Stimulated activated CD8-positive, alpha-beta memory T cell treated with anti-CD3 and anti-CD28 coated beads, Interleukin-4, amount 100 ng/mL, for 1 hour (primary cell): ENCODE results near the gene SSBP3.

Source experiments
- DNase-seq, 2 donors: peaks; one replicate each; pipeline ENCODE4 v3.0.0-alpha.2; 2020; ENCODE audit warnings: low read depth in 2 of 2, low spot score in 1 of 2

The SSBP3 gene

GRCh38 chr1:54188291-54188690, 217.9 kb downstream of the SSBP3 start:
- DNase-seq = no peak

DNA sequence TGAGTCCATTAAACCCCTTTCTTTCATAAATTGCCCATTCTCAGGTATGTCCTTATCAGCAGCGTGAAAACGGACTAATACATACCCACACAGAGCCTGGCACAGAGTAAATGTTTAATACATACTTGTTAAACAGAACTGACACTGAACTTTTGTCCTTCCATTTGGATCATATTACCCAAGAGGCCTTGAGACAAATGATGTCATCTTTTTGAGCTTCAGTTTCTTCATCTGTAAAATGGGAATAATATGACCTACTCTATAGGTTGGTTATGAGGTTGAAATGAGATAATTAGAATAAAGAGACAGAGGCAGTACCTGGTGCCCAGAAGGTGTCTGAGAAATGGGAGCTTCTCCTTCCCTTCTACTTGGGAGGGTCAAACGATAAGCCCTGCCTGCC, 220.1 kb downstream of the SSBP3 start:
- DNase-seq = no peak

GRCh38 chr1:54180701-54181360, 225.4 kb downstream of the SSBP3 start:
- no peak for DNase-seq

DNA sequence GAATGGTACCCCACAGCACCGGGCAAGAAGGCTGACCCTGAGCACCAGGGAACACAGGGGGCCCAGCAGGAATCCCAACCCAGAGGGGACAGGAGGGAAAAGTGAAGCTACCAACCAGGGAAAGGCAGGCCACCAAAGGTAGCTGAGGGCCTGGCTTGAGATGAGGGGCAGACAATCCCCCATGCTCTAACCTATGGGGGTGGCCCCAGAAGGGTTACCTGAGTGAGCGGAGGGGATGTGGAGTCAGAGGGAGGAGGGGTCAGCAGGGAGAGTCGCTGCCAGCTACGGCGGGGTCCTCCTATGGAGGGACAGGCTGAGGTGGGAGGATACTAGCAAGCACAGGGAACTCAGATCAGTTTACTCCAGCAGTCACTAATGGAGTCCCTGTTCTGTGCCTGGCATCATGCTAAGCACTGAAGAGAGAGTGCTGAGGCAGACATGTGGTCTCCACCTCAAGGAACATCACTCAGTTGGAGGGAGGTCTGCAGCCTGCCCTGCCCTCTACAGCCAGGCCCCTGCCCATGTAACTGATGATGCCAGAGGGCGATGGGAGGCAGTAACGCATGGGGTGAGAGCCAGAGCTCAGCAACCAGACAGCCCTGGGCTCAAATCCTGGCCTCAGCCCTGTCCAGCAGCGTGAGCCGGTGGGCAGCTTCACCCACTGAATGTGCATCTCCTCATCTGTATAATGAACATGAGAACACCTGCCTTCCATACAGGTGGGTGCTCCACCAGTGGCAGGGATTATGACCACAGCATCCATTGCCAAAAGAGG, 227.7 kb downstream of the SSBP3 start:
- DNase-seq = no peak

DNA sequence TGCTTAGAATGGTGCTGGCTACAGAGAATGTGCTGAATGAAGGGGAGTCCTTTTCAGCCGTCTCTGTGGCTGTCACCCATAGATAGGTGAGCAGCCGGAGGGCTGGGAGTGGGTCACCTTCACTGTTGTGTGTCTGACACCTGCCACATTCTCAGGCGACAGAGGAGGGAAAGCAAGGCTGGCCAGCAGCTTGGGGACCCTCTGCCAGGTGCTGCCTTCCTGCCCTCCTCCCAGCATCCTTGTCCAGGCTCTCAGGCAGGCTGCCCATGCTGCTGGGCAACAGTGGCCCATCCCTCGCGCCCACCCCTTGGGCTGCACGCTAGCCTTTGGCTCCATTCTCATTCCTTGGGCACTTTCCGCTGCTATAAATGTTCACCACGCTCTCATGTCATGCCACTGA, 228.5 kb downstream of the SSBP3 start:
- no peak for DNase-seq

DNA sequence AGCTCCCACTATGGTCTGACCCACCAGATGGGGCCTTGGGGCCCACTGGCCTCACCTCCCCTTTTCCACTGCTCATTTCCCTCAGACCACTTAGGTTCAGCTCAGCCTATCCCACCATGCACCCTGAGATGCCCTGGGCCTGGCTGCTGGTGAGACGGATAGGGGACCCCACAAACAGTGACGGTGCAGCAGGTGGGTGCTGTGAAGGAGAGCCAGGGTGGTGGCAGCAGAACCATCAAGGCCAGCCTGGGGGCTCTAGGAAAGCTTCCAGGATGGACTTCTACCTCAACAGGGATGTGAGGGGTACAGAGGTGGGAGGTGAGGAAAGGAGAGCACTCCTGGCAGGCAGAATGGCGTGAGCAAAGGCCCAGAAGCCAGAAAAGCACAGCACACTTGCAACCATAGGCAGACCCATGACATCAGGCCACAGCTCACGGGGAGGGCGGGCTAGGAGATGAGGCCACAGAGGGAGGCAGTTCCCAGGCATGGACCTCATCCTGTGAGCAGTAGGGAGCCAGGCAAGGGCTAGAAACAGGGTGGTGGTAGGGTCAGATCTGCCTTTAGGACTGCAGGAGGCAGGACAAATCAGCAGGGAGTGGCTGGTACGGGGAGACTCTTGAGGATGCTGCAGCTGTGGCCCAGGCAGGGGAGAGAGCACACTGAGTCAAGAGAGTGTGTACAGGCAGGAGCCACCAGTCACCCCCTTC, 229.4 kb downstream of the SSBP3 start:
- DNase-seq = no peak
